GM18858 (cell line): Measurements from ENCODE around the gene SCN2B.

Experiments used
- ATAC-seq: cut with Tn5 transposase; IDR thresholded peaks from one replicate; pipeline ENCODE4 v1.9.1; 2021; ENCODE audit not compliant: unreplicated experiment

The SCN2B gene

DNA sequence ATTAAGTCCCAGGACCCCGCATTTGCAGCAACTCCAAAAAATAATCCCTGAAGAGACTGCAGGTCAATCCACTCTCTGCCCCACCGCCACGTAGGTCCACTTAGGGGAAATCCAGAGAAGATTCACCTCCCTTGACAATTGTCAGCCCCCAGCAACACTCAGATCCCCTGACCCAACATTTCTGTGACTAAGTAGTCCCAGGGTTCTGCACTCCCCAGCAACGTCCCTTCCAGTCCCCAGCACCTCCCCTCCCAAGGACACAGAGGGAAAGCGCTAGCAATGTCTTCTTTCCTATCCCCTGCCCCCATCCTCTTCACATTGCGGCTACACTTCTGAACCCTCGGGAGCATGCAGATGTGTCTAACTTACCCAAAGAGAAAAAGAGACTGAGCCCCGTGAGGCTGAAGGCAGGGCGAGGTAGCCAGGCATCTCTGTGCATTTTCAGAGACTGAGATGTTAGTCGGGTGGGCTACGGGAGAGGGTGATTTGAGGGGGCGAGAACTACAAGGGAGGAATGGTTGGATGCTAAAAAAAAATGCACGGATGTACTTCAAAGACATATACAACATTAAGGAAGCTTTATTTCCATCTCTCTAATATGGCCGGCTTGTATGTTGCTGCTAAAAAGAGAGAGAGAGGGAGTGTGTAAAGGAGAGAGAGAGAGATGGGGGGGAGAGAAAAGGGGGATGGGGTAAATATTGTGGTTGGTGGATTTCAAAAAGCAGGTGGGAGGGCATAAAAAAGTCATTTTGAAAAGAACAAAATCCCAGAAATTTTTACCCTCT lies at the start of gene SCN2B:
TSS of gene SCN2B (minus strand) at position 647 of the 785 bp plus-strand sequence. CDS start at position 439, 208 bp downstream.
- no peak for ATAC-seq

- ATAC-seq: no peak
Measured at GRCh38 chr11:118224511-118225188, 48.2 kb upstream of the SCN2B start, which contains the start of gene JAML. Gene JAML, minus strand, starts transcription at chr11:118225011. Its CDS starts 10,145 bp downstream, at chr11:118214866.

- ATAC-seq: no peak
Measured at GRCh38 chr11:118223992-118224391, 47.6 kb upstream of the SCN2B start.

- no peak for ATAC-seq
Measured at GRCh38 chr11:118223570-118223969, 47.1 kb upstream of the SCN2B start.

- ATAC-seq: no peak
Measured at GRCh38 chr11:118222437-118222836, 46.0 kb upstream of the SCN2B start.

- ATAC-seq: no peak
Measured at GRCh38 chr11:118221419-118221818, 45.0 kb upstream of the SCN2B start.

- ATAC-seq: no peak
Measured at GRCh38 chr11:118219732-118220131, 43.3 kb upstream of the SCN2B start.

DNA sequence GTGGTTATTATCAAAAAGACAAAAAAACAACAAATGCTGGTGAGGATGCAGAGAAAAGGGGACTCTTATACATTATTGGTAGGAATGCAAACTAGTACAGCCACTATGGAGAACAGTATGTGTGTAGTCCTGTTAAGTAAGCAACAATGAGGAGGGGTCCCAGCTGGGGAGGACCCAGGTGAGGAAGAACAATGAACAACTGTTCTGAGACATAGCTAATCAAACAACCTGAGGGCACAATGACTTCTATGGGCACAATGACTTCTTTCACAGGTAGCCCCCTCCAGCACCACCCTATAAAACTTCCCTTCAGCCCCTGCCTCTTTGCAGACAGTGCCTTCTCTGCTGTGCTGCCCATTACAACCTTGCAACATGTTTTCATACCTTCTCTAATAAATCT lies 42.8 kb upstream of the SCN2B start:
- ATAC-seq: no peak

DNA sequence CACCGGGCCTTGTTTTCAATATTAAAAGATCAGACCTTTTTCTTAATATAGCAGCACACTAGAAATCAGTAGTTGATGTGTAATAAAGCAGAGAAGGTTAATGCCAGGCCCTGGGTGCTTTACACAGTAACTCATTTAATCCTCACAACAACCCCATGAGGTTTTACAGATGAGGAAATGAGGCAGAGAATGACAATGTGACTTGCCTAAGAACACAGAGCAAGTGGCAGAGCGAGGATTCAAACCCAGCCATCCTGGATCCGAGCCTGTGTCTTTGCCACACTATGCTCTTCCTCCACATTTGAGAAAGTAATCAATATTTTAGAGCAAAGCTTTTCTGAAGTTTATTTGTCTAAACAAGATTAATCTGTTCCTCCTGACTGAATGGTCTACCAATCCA lies 41.1 kb upstream of the SCN2B start:
- no peak for ATAC-seq

DNA sequence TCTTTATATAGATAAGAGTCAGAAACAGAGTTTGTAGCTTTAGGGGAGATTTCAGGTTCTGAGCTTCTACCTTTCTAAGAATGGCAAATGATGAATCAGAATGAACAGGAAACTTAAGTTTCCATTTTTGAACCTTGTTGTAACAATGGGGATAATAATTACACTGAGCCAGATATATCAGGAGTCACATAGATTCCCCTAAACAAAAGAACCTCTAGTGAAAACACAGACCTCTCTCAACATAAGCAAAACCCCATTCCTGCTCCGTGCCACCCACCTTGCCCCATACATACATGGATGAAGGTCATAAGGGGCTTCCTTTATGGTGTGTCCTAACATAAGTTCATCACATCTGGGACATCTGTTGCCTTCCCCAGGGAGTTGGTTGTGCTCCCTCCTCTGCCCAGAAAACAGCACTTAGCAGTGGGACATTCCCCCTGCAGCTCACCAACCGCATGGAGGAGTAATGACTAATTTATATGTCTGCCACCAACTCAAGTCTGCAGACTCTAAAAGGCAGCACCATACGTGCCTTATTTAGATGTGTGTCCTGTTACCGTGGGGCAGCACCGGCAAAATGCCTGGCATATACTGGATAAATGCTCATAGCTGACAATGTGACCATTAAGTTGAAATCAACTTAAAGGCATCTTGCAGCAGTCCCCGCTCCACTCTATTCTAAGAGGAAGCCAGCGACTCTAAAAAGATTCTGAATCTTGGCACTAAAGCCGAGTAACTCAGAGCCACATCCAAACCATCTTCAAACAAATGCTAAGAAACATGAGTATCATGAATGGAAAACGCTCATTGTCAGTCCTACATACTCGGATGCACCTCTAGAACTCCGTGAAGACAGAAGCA lies 40.4 kb upstream of the SCN2B start:
- peak; percentile 53 for ATAC-seq

DNA sequence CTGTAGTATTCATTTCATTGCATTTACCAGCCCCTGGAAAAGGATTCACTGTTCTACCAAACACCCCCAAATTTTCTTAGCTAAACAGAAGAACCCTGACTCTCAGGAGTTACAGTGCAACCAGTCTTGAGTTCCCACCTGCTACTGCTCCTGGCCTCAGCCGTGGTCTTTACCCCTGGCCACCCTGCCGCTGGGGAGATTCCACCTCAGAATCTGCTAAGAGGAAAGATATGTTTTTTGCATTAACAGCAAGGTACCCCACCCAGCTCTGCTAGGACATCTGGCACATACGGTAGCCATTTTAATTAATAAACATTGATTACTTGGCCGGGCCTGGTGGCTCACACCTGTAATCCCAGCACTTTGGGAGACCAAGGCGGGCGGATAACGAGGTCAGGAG lies 39.3 kb upstream of the SCN2B start:
- ATAC-seq: no peak

DNA sequence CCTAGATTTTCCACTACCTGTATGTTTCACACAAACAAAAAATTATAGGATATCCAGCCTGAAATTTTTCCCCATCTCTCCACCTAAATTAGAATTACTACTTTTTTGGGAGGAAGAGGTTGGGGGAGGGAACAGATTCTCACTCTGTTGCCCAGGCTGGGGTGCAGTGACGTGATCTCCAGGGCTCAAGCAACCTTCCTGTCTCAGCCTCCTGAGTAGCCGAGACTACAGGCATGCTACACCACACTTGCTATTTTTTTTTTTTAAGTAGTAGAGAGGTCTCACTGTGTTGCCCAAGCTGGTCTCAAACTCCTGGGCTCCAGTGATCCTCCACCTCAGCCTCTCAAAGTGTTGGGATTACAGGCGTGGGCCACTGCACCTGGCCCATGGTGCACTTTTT lies 38.8 kb upstream of the SCN2B start:
- ATAC-seq: no peak

DNA sequence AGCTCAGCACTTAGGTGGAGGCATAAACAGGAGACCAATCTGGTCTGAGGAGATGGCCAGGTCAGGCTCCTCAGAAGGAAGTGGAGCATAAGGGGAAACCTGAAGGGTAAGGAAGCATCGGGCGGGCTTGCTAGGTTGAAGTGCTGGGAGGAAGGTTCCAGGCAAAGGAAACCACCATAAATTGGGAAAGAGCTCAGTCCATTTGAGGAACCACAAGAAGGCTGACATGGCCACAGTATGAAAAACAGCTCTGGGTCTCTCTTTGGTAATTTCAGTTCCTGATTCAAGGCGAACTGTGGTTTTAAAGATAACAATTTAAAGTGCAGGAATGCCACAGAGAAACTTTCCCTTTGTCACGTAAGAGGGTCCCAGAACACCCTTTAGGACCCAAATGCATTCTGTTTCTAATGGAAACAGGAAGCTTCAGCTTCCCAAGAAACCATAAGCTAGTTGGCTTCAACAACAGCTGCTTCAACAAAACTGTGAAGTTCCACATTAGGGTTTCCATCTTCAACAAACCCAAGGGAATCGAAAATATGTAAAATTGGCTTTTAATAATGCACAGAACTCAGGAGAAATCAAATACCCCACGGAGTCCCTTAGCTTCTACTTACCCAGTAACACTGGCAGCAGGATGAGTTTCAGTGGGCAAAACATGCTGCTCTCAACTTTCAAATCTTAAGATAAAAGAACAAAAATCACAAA lies 37.9 kb upstream of the SCN2B start:
- ATAC-seq: no peak

DNA sequence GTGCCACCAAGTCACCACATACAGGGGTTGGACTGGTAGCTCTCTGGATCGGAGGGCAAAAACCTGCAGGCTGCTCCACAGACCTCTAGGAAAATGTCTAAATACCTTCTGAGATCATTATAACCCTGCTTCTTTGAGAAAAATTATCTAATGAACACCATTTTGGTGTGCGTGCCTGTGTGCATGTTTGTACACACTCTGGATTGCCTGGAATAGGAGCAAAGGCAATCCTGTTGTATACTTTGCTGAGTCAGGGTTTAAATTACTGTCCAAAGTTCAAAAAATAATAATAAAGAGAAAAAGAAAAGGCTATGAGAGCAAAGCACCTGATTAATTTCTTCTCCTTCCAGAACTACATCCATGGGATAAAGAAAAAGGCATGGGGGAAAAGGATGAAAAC lies 37.3 kb upstream of the SCN2B start:
- ATAC-seq: no peak

DNA sequence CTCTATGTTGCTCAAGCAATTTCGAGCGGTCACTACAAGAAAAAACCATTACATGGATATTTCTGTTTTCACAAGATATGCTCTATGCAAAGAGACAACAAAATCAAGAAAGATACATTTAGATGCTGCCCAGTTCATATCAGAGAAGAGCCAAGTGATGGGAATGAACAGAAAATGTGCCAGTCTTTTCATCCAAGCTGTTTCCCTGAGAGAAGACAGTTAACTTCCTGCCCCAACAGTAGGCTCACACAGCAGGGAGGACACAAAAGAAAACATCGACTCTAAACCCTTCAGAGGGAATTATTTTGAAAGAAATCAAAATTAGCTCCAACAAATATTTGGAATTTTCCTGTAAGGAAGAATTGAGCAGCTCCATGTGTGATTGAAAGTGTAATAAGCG lies 36.8 kb upstream of the SCN2B start:
- no peak for ATAC-seq

- no peak for ATAC-seq
Measured at GRCh38 chr11:118212781-118213191, 36.3 kb upstream of the SCN2B start.

- ATAC-seq: no peak
Measured at GRCh38 chr11:118212131-118212725, 35.8 kb upstream of the SCN2B start.

- ATAC-seq: no peak
Measured at GRCh38 chr11:118211006-118211405, 34.6 kb upstream of the SCN2B start.

- ATAC-seq: no peak
Measured at GRCh38 chr11:118210323-118210722, 33.9 kb upstream of the SCN2B start.

DNA sequence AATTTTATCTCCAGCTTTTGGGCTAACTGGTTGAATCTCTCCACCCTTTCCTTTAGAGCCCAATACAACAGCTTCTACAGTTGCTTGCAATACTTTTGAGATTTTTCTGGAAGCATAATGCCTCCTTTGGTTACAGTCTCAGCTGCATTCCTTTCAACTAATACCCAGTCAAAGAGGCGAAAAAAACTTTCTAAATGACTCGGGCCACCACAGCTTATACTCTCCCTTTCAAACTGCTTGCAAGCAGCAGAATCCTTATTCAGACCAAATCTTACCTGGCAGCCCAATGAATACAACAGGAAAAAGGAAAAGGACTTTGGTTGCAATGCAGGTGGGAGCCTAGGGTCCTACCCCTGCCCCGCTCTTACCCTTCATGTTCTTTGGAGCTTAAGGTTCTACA lies 32.6 kb upstream of the SCN2B start:
- no peak for ATAC-seq
